Stimulated activated CD4-positive, alpha-beta T cell treated with anti-CD3 and anti-CD28 coated beads, Interleukin-12 subunit alpha, Interleukin-12 subunit beta, amount 100 ng/mL, for 4 hours (primary cell): Measurements from ENCODE around the gene NPHP4.
"Not testable (repeated sequence)": the region's sequence is repeated elsewhere in the genome, so short reads cannot be mapped to it uniquely, and the experiment has no call there.

Source experiments
- DNase-seq: peaks from one replicate; pipeline ENCODE4 v3.0.0-alpha.2; 2020

The NPHP4 gene

DNA sequence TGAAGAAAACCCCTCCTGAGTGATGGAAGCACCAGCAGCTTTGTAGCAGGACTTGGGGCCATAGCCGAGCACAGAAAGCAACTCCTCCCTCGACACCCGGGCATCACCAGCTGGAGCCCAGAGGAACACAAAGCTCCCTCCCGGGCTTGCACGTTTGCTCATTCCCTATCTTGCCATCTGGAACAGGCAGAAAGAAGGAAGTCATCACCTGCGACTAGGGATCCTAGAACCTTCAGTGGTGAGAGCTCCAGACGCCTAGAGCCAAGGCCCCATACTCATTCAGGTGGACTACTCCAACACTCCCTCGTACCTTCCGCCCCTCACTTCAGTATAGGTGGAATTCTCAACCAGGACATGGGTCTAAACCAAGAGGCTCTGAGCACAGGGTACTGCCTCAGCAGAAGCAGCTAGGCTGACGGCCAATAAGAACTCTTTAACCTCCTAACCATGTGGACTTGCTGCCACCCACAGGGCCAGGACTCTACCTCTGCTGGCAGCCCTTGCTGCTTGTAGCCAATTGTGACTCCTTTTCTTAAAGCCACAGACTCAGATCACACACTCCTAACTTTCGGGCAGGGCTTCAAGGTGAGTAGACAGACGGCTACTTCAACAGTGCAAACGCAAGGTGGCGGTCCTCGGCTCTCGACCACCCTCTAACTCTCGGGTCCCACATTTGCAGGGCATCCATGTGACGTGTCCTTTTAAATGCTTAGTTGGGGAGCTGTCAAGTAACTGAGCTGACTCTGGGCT lies 65.4 kb downstream of the NPHP4 start:
- no peak for DNase-seq

DNA sequence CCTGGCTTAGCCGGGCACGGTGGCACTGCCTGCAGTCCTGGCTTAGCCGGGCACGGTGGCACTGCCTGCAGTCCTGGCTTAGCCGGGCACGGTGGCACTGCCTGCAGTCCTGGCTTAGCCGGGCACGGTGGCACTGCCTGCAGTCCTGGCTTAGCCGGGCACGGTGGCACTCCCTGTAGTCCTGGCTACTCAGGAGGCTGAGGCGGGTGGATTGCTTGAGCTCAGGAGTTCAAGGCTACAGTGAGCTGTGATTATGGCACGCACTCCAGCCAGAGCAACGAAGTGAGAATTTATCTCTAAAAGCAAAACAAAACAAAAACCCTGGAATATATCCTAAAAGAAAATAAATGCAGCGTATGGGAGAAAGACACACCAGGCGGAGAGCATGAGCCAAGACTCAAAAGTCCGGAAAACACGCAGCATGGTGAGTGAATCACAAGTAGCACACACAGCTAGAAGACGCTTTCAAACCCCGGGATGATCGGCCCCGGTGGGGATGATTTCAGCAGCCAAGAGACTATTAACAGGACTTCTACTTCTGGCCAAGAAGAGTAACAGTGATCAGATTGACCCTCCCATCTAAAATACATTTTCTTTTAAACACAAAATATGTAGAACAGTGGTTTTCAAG lies 69.4 kb downstream of the NPHP4 start:
- DNase-seq = not testable (repeated sequence)

DNA sequence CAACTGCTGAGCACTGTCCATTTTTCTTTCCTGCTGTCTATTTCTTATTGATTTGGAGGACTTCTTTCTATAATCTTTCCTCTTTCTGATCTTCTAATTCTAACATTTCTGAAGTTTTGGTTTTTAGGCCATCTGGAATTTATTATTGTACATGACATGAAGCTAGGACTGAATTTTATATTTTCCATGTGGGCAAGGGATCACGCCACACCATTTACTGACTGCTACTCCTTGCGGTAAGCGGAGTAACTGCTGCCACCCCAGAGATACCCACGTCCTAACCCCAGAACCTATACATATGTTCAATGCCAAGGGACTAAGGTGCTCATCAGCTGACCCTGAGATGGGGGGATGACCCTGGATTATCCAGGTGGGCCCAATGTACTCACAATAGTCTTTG lies 70.6 kb downstream of the NPHP4 start:
- DNase-seq = no peak

DNA sequence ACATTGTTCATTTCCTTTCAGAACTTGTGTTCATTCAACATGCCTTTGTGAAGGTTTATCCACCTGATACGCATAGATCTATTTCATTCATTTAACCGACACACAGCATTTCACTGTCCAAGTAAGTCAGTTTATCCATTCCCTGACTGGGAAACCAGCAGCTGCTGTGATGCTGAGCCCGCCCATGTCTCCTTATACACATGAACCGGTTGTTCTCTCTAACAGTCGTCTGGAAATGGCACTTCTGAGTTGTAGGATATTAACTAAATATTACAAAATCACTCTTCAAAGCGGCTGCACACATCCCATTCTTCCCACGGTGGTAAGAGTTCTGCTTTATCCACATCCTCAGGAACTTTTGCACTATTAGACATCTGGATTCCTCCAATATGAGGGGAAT lies 71.1 kb downstream of the NPHP4 start:
- no peak for DNase-seq

DNA sequence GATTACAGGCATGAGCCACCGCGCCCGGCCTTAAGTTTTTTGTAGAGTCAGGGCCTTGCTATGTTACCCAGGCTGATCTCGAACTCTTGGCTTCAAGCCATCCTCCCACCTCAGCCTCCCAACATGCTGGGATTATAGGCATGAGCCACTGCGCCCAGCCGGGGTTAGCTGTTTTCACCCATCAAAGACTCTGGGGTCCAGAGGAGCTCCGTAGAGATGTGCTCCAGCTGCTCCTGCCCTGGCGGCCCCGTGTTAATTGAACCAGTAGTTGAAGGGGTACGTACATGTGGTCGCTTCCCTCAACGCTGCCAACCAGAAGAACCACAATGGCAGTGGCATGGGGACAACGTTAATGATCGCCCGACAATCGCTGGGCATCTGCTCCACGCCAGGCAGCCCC lies 72.0 kb downstream of the NPHP4 start:
- DNase-seq = no peak

DNA sequence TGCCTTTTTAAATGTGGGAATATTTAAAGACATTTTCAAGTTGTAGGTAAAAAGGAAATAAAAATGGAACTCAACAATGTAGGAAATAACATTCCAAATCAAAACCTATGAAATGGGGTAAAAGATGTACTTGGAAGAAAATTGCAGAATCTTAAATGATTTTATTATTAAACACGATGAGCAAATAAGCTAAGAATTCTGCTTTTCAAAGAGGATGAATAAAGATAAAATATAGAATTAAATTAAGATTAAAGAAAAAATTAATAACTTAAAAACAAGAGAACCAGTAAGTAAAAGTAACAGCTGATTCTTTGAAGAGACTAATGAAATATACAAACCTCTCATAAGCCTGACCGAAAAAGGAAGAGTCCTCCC lies 74.0 kb downstream of the NPHP4 start:
- no peak for DNase-seq

DNA sequence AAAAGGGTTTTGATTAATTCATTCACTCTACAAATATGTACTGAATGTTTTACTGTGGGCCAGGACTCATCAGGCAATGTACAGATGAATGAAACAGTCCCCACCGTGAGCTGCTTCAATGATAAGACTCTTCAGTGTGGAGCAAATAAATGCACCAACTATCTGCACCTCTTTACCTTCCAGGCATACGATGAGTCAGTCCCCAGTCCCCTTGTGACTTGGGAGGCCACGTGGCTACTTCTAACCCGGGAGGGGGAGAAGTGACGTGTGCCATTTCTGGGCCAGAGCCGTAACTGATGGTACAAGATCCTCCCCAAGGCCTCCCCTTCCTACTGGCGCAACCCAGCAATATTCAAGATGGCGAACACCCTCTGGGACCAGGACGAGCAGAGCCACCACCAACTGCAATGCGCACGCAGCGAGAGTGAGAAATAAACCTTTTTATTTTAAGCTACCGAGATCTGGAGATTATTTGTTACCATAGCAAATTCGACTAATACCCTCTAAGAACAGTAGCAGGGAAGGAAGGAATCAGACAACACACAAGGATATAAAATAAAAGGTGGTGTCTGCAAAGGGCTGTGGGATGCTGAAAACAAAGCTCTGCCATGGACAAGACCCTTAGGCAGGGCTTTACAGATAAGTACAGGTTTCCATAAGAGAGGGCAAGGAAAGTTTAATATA lies 74.5 kb downstream of the NPHP4 start:
- no peak for DNase-seq

DNA sequence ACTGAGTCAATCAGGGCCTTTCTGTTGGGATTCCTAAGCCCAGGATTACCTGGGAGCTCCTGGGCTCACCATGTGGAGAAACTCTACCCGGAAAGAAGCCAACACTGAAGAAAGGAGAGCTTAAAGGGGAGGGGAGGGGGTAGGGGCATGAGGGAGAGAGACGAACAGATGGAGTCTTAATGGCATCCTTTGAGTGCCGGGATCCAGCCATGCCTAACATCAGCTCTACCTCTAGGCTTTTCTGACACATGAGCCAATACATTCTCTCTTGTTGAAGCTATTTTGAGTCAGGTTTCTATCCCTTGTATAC lies 75.0 kb downstream of the NPHP4 start:
- DNase-seq = no peak

DNA sequence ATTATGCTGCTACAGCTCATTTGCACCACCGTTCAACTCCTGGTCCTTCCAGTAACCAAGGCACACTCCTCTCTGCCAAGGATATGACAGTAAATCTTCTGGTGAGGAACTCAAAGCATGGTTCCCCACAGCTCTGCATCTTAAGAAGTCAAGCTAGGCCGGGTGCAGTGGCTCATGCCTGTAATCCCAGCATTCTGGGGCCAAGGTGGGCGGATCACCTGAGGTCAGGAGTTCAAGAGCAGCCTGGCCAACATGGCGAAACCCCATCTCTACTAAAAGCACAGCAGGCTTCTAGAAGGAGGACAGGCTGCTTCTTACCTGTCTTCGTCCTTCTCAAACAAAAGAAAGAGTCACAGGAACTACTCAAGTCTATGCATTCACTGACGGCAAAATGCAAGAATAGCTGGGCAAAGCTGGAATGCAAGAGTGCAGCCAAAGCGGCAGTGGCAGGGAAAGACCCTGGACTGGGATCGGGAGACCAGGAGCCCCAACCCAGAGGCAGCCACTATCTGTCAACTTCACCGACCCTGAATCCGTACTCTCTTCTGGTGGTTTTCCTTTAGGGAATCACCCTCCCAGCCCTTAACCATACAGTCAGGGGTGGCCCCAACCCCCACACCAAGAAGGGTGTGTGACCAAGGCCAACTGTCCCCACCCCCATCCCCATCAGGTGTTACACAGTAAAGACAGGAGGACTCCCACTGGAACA lies 75.5 kb downstream of the NPHP4 start:
- DNase-seq = no peak

DNA sequence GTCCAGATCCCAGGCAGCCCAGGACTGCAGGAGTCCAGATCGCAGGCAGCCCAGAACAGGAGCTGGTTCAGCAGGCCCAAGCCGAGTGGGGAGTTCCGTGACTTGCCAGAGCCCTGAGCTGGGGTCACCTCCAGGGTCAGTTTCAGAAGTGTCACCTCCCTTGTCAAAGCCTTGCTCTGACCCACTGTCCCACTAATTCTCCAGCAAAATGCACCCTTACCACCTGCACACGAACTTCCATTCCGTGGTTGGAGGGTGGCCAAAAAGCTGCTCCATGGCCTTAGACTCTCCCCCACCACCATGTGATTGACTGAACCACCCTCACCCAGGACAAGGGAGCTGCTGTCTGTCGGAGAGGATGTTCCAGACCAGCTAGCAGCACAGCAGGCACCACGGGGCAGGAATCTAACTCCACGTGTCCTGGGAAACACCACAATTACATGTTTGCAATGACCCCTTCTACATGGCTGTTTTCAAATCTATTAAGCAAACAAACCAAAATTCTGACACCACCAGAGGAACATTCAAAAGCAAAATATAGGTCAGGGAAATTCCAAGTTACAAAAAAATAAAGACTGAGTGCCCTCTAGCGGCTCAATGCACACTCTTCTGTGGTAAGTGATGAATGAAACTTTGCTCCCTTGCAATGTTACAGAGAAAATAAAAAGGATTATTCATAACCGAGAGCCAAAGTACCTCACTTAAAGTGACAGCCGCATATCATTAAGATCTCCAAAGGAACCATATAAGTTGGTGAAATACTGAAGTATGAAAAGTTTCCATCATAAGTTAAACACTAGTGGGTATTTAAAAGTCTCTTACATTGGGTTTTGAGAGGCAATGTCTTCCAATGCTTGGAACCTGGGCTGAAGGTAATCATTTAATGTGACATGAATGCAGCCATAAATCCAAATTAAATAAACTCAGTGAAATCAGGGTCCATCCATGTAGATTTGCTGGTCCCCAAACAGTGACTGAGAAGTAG lies 76.3 kb downstream of the NPHP4 start:
- DNase-seq = peak; percentile 13

DNA sequence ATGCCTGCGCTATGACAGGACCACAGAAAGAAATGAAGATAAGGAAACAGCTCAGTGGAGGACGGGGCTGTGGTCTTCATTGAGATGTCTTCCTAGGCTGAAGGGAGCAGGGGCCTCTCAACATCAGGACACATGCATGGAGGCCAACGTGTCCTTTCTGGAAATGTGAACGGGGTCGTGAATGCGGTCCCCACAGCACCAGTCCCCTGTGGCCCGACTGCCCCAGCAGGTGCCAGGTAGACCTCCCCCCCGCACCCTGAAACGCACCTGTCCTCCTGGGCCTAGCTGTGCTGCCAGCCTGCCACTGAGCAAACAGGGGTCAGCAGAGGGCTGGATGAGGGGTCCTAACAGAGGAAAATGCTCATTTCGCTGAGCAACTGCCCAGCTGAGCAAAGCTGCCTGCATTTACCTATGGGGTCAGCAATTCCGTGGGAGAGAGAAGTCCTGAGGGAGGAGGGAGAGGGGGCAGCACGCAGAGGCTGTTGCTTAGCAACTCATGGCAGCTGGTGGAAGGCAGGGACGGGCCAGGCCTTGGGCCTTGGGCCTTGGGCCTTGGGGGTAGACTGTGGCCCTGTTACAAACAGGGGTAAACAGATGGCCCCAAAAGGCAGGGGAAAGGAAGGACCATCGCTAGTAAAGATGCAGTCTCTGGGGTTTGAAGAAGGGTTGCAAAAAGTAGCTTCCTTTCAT lies 77.4 kb downstream of the NPHP4 start:
- no peak for DNase-seq

DNA sequence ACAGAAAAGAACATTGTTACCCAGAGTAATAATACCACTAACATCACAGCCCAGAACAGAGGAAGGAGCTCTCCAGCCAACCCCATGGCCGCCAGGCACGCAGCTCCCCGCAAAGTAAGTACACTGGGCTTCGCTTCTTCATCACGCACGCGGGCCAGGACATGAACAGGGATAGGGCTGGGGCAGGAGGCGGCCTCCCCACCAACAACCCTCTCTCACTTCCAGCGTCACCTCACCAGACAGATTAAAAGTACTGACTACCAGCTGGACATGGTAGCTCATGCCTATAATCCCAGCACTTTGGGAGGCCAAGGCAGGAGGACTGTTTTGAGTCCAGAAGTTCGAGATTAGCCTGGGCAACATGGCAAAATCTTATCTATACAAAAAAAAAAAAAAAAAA lies 78.3 kb downstream of the NPHP4 start:
- DNase-seq = no peak

DNA sequence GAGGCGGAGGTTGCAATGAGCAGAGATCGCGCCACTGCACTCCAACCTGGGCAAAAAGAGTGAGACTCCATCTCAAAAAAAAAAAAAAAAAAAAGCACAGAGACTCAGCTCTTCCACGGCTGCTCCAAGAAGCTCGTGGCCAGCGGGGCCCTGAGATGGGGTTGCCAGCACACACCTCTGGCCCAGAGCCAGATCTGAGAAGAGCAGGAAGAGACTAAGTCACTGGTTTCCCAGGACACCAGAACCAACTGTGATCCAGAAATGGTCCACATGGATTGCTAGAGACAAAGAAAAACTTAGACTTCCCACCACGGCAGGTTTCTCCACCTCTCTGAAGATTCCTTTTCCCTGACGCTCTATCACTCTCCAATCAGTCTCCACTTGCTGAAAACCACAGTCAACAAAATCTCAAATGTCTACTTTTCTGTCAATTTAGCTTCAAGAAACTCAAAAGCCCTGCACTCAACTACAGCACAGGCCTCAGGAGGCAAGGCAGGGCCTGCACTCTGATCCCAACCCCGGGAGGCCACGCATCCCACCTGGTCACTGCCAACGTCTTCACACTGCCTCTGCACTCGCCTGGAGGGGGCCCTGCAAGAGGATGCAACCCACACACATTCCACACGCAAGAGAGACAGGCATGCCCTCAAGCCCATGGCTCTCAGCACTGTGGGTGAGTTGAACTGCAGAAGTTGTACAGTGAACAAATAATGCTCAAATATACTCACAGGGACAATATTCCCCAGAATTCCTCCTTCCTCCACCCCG lies 79.0 kb downstream of the NPHP4 start:
- DNase-seq = no peak

DNA sequence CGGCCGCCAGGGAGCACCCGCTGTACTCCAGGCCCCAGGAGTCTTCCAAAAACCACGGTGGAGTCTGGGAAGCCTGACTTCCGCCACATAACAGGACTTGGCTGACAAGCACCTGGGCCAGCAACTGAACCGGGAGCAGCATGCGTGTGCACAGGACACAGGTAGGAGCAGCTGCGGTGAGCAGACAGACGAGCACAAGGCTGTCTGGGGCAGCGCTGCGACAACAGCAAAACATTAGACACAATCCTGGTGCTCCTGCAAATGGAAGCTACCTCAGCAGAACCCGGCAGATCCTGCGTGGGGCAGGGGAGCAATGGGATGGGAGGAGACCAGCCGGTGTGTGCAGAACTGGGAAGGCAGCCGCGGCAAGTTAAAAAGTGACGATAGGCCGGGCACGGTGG lies 80.4 kb downstream of the NPHP4 start:
- no peak for DNase-seq

DNA sequence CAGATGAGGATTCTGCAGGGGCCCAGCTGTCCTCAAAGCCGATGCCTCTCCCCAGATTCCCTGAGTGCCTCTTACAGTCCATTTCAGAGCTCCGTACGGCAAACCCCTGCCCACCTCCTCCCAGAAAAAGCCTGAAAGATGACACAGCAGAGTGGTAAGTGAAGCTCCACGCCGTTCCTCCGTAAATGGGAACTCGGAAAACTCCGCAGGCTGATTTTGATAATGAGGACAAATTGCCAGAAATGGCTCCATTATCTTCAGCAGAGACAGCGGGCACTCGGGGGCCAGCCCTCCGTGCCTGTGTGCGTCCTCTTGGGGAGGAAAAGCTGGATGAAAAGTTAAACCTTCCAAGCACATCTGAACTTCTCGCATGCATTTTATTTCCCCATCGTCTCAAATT lies 81.1 kb downstream of the NPHP4 start:
- DNase-seq = no peak

DNA sequence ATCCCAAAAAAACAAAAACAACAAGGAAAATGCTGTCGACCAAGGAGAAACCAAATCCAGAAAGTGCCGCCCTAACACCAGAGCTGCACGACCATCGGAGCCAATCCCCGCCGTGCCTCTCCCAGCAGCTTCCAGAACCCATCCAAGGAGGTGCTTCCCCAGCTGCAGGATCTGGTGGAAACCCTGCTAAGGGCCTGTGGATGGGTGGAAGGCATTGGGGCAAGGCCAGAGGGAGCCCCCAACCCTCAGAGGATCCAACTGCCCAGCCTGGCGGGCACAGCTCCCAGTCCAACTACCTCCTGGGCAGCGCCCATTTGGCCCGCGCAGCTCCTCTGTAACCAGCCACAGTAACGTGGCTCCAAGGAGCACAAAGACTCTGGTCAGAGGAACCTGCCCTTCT lies 81.6 kb downstream of the NPHP4 start:
- no peak for DNase-seq

DNA sequence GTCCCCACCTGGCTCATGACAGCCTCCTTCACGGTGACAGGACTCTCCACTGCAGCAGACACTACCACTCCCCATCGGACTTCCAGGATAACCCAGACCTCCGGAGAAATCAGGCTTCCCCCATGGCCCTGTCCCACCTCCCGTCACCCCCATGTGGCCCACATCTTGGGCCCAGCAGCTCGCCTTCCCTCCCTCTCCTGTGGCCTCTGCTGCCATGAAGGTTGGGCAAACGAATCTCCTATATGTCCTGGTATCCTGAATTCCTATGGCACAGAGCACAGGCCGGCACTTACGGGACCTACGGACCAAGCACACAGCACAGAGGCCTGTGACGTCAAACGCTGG lies 82.0 kb downstream of the NPHP4 start:
- no peak for DNase-seq

DNA sequence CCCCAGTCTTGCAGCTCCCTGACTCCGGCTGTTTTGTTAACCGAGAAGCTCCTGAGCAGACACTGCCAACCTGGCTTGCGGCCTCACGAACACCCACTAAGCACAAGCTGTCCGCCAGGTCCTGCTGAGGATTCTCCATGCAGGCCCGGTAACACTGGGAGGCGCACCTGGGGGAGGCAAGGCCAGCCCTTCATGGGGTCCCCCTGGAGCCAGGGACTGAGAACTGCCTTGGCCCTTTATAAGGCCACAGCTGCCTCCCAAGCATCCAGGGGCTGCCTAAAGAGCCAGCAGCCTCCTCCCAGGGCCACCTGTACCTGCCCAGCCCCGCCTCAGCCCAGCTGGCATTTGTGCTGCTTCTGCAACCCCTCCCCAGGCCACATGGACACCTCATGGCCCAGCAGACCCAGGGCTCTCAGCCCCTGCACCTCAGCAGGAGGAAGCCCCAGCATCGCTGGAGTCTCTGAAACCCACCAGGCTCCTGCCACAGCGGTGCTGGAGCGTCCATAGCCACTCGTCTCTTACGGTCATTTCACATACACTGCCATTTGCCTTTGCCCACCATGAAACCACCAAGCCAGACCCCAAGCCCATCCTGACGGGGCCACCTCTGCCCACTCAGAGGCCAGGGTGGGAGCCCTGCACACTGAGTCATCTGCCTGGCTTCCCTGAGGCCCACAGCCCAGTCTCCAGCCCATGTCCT lies 82.5 kb downstream of the NPHP4 start:
- DNase-seq = no peak

DNA sequence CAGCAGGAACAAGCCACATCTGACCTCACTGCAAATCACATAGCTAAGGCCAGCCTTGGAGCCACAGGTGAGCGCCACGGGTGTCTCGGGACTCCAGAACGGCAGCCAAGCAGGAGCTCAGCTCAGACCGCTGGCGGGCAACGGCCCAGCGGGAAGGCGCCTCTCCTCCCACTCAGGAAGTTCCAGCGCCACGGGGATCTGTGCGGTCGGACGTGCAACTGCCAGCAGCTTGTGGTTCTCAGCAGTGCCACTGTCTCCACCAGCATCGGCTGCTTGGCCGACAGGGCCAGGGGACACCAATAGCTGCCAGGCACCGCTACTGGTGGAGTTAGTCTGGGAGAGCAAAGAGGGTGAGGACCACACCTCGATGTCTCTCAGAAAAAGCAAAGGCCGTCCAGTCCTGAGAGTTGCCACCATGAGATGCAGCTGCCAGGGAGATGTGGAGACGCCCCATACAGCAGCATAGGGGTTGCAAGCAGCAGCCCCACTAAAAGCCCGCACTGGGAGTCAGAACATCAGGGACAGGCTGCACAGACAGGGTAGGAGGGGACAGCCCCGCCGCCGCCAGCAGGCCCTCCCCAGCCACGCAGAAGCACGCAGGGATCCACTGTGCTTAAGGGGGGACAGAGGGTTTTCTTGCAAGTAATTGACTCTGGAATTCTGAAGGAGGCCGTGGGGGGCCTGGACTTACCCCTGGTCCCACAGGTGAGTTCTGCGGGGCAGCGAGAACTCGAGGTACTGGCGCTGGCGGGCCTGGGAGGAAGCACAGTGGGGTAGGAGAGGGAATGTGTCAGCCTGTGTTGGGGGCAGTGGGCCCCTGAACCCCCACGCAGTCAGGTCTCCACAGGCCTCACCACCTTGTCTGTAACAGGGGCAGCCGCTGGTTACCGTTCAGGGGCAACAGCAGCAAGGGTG lies 83.5 kb downstream of the NPHP4 start:
- no peak for DNase-seq

DNA sequence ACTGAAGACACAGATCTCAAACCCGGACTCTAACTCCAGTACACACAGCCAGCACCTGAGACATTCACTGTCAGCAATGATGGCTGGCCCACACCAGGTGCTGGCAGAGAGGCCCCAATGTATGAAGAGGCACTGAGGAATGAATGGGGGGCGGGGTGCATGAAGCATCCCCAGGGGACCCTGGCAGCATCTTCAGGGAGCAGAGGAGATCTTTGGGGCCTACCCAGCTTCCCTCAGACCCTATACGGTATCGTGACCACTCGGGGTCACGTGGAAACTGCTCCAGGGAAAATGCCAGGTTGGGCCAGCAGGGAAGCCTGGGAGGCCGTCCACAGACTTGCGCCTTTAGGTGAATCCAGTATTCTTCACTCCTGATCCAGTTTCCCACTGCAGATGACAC lies 84.3 kb downstream of the NPHP4 start:
- no peak for DNase-seq
